Measurements from ENCODE around the gene CMTM8. TPM values are rescaled to one million over a fixed set of nuclear protein-coding genes. Genes with fewer than 3 reads are reported as not detected.

CMTM8 gene
- total and polyA plus RNA-seq, 8 donors = 1.3 to 8.1 (median 5.3) TPM; not detected in 2

DNA sequence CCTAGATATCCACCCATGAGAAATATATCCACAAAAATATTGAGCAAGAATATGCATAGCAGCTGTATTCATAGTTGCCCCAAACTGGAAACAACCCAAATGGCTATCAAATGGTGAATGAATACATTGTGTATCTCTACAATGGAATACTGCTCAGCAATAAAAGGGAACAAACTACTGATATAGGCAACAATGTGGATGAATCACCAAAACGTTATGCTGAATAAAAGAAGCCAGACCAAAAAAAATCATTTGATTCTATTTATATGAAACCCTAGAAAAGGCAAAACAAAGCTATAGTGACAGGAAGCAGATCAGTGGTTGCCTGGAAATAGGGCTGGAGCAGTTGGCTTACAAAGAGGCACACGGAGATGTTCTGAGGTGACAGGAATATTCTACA lies 137.6 kb downstream of the CMTM8 start:
- Histone ChIP-seq H3K4me1 (no peaks in the 10 kb centered on the region), H3K4me3 (no peak overlapping the region), H3K27me3 (no peaks in the 10 kb centered on the region), H3K27ac (no peak overlapping the region), H3K9me3 (no peaks in the 10 kb centered on the region), H3K36me3 (no peaks in the 10 kb centered on the region)
- 52 to 62% (median 57%) methylated on average over 2 of the region's 2 CpGs for WGBS, 5 donors
- intact Hi-C loops (cut with DNase I; ENCODE audit: low total_unique reads) = loop anchor here (5.0 kb wide), 1 partner anchor 91 kb away; no protein-coding TSS in a partner anchor
- TF ChIP-seq POLR2A (IDR thresholded peaks at IDR 0.05) (no peak), EP300 (IDR thresholded peaks at IDR 0.05) (no peak)
- TF ChIP-seq, protein P1, sequence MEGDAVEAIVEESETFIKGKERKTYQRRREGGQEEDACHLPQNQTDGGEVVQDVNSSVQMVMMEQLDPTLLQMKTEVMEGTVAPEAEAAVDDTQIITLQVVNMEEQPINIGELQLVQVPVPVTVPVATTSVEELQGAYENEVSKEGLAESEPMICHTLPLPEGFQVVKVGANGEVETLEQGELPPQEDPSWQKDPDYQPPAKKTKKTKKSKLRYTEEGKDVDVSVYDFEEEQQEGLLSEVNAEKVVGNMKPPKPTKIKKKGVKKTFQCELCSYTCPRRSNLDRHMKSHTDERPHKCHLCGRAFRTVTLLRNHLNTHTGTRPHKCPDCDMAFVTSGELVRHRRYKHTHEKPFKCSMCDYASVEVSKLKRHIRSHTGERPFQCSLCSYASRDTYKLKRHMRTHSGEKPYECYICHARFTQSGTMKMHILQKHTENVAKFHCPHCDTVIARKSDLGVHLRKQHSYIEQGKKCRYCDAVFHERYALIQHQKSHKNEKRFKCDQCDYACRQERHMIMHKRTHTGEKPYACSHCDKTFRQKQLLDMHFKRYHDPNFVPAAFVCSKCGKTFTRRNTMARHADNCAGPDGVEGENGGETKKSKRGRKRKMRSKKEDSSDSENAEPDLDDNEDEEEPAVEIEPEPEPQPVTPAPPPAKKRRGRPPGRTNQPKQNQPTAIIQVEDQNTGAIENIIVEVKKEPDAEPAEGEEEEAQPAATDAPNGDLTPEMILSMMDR (IDR thresholded peaks at IDR 0.05) = no peak
- DNase-seq = no peak

DNA sequence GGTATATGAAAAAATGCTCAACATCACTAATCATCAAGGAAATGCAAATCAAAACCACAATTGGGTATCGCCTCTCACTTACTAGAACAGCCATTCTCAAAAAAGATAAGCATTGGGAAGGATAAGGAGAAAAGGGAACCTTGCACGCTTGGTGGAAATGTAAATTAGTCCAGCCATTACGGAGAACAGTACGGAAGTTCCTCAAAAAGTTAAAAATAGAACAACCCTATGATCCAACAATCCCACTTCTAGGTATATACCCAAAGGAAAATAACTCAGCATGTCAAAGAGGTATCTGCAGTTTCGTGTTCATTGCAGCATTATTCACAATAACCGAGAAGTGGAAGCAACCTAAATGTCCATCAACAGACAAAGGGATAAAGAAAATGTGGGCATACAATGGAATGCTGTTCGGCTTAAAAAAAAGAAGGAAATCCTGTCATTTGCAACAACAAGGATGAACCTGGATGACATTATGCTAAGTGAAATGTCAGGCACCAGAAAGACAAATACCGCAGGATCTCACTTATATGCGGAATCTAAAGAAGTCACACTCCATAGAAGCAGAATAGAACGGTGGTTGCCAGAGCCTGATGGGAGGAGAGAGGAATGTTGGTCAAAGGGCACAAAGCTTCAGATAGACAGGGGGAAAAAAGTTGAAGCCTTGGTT lies 141.5 kb downstream of the CMTM8 start:
- H3K4me1 ChIP-seq = no peaks in the 10 kb centered on the region
- TF ChIP-seq POLR2A (IDR thresholded peaks at IDR 0.05) (no peak), POLR2AphosphoS5 (IDR thresholded peaks at IDR 0.05) (no peak), EP300 (IDR thresholded peaks at IDR 0.05) (no peak)
- TF ChIP-seq, protein P1 (IDR thresholded peaks at IDR 0.05) = no peak
- no peak for DNase-seq
- H3K27ac ChIP-seq = no peak overlapping the region
- intact Hi-C loops (cut with DNase I; ENCODE audit: low total_unique reads) = loop anchor here (5.0 kb wide), 1 partner anchor 87 kb away; no protein-coding TSS in a partner anchor
- H3K4me3 ChIP-seq = no peak overlapping the region
- no peaks in the 10 kb centered on the region for H3K9me3 ChIP-seq
- no peaks in the 10 kb centered on the region for H3K36me3 ChIP-seq
- 52 to 68% (median 61%) methylated on average over 10 of the region's 10 CpGs for WGBS, 5 donors
- no peaks in the 10 kb centered on the region for H3K27me3 ChIP-seq

DNA sequence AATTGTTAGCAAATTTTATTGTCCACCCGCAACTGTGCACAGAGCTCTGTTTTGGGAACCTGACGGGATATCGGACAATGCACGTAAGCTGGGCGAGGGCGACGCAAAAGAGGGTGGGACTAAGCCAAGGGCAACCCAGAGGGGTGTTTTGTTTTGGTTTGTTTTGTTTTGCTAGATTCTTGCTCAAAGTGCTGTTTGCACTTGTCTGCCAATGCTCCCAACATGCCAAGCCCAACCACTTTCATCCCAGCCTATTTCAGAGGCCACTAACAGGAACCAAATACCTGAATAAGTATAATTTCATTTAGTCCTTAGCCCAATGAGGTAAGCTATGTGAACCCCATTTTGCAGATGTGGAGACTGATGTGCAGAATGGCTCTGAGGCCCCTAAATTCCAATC lies 143.4 kb downstream of the CMTM8 start:
- H3K27me3 ChIP-seq = no peaks in the 10 kb centered on the region
- no peak overlapping the region for H3K4me3 ChIP-seq
- TF ChIP-seq EP300 (IDR thresholded peaks at IDR 0.05) = no peak
- TF ChIP-seq POLR2AphosphoS5 (IDR thresholded peaks at IDR 0.05) = no peak
- TF ChIP-seq POLR2A (IDR thresholded peaks at IDR 0.05) = no peak
- TF ChIP-seq, protein P1 (IDR thresholded peaks at IDR 0.05) = no peak
- H3K9me3 ChIP-seq = no peaks in the 10 kb centered on the region
- intact Hi-C loops (cut with DNase I; ENCODE audit: low total_unique reads) = no loop called here
- H3K36me3 ChIP-seq = no peaks in the 10 kb centered on the region
- H3K27ac ChIP-seq = no peak overlapping the region
- DNase-seq = no peak
- H3K4me1 ChIP-seq = no peaks in the 10 kb centered on the region
- 86 to 93% (median 91%) methylated on average over 7 of the region's 7 CpGs for WGBS, 5 donors

DNA sequence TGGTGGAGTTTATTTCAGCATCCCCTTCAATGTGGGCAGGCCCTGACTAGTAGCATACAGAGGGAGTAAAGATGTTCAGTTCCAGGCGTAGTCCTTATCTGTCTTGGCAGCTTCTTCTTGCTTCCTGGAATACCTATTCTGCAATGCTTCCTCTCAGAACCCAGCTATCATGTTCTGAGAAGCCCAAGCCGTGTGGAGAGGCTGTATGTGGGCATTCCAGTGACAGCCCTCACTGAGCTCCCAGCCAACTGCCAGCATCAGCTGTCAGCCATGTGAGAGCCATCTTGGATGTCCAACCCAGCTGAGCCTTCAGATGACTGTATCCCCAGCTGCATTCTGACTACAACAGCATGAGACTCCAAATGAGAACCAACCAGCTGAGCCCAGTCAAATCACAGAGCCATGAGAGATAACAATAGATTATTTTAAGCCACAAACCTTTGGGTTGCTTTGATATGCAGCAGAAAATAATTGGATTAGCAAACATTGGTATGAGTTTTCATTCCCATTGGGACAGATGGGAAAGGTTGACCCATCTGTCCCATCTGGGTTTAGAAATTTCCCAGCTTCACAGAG lies 144.7 kb downstream of the CMTM8 start:
- intact Hi-C loops (cut with DNase I; ENCODE audit: low total_unique reads) = no loop called here
- WGBS, 5 donors = 78 to 87% (median 81%) methylated on average over 2 of the region's 2 CpGs
- no peak overlapping the region for H3K27ac ChIP-seq
- no peaks in the 10 kb centered on the region for H3K27me3 ChIP-seq
- H3K9me3 ChIP-seq = no peaks in the 10 kb centered on the region
- H3K36me3 ChIP-seq = no peaks in the 10 kb centered on the region
- no peak for TF ChIP-seq EP300 (IDR thresholded peaks at IDR 0.05)
- no peaks in the 10 kb centered on the region for H3K4me1 ChIP-seq
- H3K4me3 ChIP-seq = no peak overlapping the region
- no peak for DNase-seq

DNA sequence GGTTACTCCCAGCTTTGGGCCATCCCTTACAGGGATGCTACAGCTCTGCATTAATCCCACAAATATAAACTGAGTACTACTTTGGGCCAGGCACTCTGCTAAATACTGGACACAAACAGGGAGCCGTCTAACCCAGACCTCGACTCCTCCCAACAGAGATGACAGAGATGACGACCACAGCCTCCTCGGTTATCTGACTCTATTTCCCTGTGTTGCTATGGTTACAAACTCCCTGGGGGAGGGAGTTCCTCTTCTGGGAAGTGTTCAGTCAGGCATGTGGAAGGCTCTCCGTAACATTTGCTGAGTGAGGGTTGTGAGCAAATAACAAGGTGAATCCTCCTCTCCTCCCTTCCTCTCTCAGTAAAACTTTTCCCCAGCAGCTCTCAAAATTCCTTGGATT lies 146.5 kb downstream of the CMTM8 start:
- intact Hi-C loops (cut with DNase I; ENCODE audit: low total_unique reads) = no loop called here

More for the DNA sequence above, 146.5 kb downstream of the CMTM8 start:
- Histone ChIP-seq H3K27ac (no peak overlapping the region), H3K4me1 (no peaks in the 10 kb centered on the region), H3K36me3 (no peaks in the 10 kb centered on the region), H3K4me3 (no peak overlapping the region), H3K9me3 (no peaks in the 10 kb centered on the region), H3K27me3 (no peaks in the 10 kb centered on the region)
- DNase-seq = peak in 1 of 2 donors; percentile 70
- 34 to 42% (median 39%) methylated on average over 5 of the region's 5 CpGs for WGBS, 5 donors
- TF ChIP-seq, protein P1 (IDR thresholded peaks at IDR 0.05) = no peak
- TF ChIP-seq EP300 (IDR thresholded peaks at IDR 0.05) = no peak
- TF ChIP-seq POLR2A (IDR thresholded peaks at IDR 0.05) = no peak
- no peak for TF ChIP-seq POLR2AphosphoS5 (IDR thresholded peaks at IDR 0.05)
